VCaP (cell line): ENCODE data around the gene DDX42.

Source experiments
- H3K27ac ChIP-seq: fragments of 450-650 bp; 2 replicates; pipeline ENCODE4 v1.5.1; 2017
- CTCF ChIP-seq: fragments of 450-650 bp; conservative IDR thresholded peaks from 2 replicates; pipeline ENCODE4 v1.5.1; 2017; ENCODE audit warnings: mild to moderate bottlenecking, moderate library complexity

The DDX42 gene

GRCh38 chr17:63831505-63831904 lies 57.5 kb downstream of the DDX42 start:
- no peak for TF ChIP-seq CTCF
- no peak overlapping the region for H3K27ac ChIP-seq

- no peak overlapping the region for H3K27ac ChIP-seq
- no peak for TF ChIP-seq CTCF
These were observed 58.0 kb downstream of the DDX42 start for GRCh38 chr17:63832014-63832413.

GRCh38 chr17:63832455-63832854 lies 58.5 kb downstream of the DDX42 start:
- no peak overlapping the region for H3K27ac ChIP-seq

GRCh38 chr17:63833026-63833740 lies 59.2 kb downstream of the DDX42 start:
- H3K27ac ChIP-seq = no peak overlapping the region
- TF ChIP-seq CTCF = no peak

More at GRCh38 chr17:63832455-63832854, 58.5 kb downstream of the DDX42 start:
- no peak for TF ChIP-seq CTCF

GRCh38 chr17:63833741-63834373 lies 59.9 kb downstream of the DDX42 start:
- no peak overlapping the region for H3K27ac ChIP-seq
- no peak for TF ChIP-seq CTCF

- peak; percentile 72 for TF ChIP-seq CTCF
- H3K27ac ChIP-seq = no peak overlapping the region
These were observed 60.6 kb downstream of the DDX42 start for GRCh38 chr17:63834431-63835166.

- TF ChIP-seq CTCF = peak; percentile 15
- H3K27ac ChIP-seq = no peak overlapping the region
These were observed 61.3 kb downstream of the DDX42 start for GRCh38 chr17:63835167-63835720.
